Measurements from ENCODE around the gene KIFBP. TPM values are rescaled to one million over a fixed set of nuclear protein-coding genes. Genes with fewer than 3 reads are reported as not detected.

Gene KIFBP
- total RNA-seq, 5 donors from 2014 or later (not counting 1 experiment from before 2014, with no cell fraction given) = 5.9 to 15.2 (median 13.2) TPM

DNA sequence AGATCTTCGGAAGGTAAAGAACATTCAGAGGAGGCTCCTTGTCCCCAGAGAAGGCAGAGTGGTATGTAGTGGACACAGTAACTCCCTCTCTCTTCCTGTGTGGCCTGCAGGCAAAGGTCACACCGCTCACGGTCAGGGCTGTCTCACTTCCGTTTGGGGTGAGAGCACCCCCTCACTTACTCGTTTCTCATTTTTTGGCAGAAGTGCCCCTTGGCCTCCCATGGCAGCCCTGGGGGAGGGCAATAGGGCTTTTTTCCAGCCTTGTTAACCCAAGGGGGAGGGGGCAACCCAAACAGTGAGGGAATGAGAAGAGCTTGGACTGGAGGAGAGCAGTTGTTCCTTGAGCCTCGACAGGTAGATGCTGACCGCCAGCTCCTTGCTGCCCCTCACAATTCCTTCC is 67.5 kb downstream of the KIFBP start:
- no peak overlapping the region for H3K27ac ChIP-seq (ENCODE audit: low read length)
- H3K27ac Mint-ChIP-seq = peak overlapping the region; percentile 57 to 97

DNA sequence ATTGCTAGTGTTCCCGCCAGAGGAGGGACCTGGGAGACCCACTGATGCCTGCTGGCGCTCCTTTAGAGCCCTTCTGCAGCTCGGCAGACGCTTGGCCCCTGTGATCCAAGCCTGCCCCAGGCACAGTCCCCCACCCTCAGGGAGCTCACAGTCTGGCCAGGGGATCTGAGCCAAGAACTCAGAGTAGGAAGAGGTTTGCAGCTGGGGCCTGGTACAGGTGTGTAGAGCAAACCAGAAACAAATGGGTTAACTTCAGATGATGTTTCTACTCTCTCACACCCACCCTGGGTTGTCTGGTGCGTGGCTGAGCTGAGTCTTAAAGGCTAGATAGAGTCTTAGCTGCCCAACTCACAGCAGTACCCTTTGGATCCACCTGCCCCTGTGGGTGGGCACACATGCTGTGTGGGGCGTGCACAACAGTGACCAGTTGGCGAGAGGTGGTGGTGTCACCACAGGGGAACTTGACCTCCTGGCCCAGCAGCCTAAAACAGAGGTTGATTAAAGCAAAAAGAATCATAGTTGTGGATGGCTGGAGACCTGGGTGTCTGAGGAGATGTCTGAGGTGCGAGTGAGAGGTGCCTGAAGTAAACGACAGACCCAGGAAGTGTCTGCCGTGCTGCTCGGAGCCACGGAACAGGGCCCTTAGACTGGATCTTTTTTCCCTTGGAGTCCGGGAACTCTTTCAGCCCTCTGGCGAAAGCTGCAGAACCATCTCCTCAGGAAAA is 68.1 kb downstream of the KIFBP start:
- Histone ChIP-seq H3K4me1 (ENCODE audit: control insufficient read depth in 1 of 2, extremely low read depth in 1 of 2, insufficient read depth in 2 of 2, low read length in 2 of 2) (peaks cover 10 to 41% of the 10 kb centered on the region in 2 experiments), H3K36me3 (ENCODE audit: control insufficient read depth in 2 of 2, extremely low read depth in 1 of 2, insufficient read depth in 1 of 2, low read length in 1 of 2) (no peaks in the 10 kb centered on the region), H3K27me3 (replicated peaks in 1 of 2; ENCODE audit: control insufficient read depth in 2 of 2, extremely low read depth in 1 of 2, insufficient read depth in 2 of 2, low read length in 1 of 2) (no peaks in the 10 kb centered on the region), H3K27ac (ENCODE audit: low read length) (no peak overlapping the region), H3K9me3 (no peaks in the 10 kb centered on the region), H3K4me3 (ENCODE audit: control insufficient read depth in 1 of 2, extremely low read depth in 1 of 2, low read length in 1 of 2) (no peak overlapping the region)
- H3K4me1 Mint-ChIP-seq = peaks cover 41 to 48% (median 42%) of the 10 kb centered on the region in 3 donors
- DNase-seq (peak in 3 of 35 experiments; percentile 13 to 26 (median 26)), ATAC-seq (replicated peaks in 1 of 4) (peak in 1 of 4 experiments; percentile 58)
- ChIA-PET POLR2A (no interaction called here), CTCF (interaction anchor here in 1 of 2 donors (0.5 to 1.0 kb wide), 2 partner anchors 36 to 51 kb away, joined by 4 to 5 read pairs; no protein-coding TSS in a partner anchor)
- H3K9me3 Mint-ChIP-seq = no peaks in the 10 kb centered on the region
- 99% methylated on average over 6 of the region's 14 CpGs for WGBS (ENCODE audit: insufficient coverage)
- peak overlapping the region; percentile 63 to 97 for H3K27ac Mint-ChIP-seq
- H3K4me3 Mint-ChIP-seq = peak overlapping the region in 1 of 3 donors; percentile 47
- H3K27me3 Mint-ChIP-seq = no peaks in the 10 kb centered on the region
- H3K36me3 Mint-ChIP-seq = no peaks in the 10 kb centered on the region

More for the DNA sequence above, 67.5 kb downstream of the KIFBP start:
- peaks cover 4 to 35% of the 10 kb centered on the region in 2 experiments for H3K4me1 ChIP-seq (ENCODE audit: control insufficient read depth in 1 of 2, extremely low read depth in 1 of 2, insufficient read depth in 2 of 2, low read length in 2 of 2)
- DNase-seq = peak in 2 of 35 experiments; percentile 10 to 39
- Mint-ChIP-seq H3K9me3 (no peaks in the 10 kb centered on the region), H3K4me1 (peaks cover 40 to 45% (median 41%) of the 10 kb centered on the region in 3 donors), H3K4me3 (no peak overlapping the region), H3K27me3 (no peaks in the 10 kb centered on the region), H3K36me3 (no peaks in the 10 kb centered on the region)
- H3K9me3 ChIP-seq = no peaks in the 10 kb centered on the region
- no peak for ATAC-seq (replicated peaks in 1 of 4)
- 85% methylated on average over 3 of the region's 7 CpGs for whole genome bisulfite sequencing (ENCODE audit: insufficient coverage)
- no peak overlapping the region for H3K4me3 ChIP-seq (ENCODE audit: control insufficient read depth in 1 of 2, extremely low read depth in 1 of 2, low read length in 1 of 2)
- no peaks in the 10 kb centered on the region for H3K27me3 ChIP-seq (replicated peaks in 1 of 2; ENCODE audit: control insufficient read depth in 2 of 2, extremely low read depth in 1 of 2, insufficient read depth in 2 of 2, low read length in 1 of 2)
- no peaks in the 10 kb centered on the region for H3K36me3 ChIP-seq (ENCODE audit: control insufficient read depth in 2 of 2, extremely low read depth in 1 of 2, insufficient read depth in 1 of 2, low read length in 1 of 2)
- ChIA-PET POLR2A (no interaction called here), CTCF (interaction anchor here in 1 of 2 donors (0.5 to 1.0 kb wide), 2 partner anchors 37 to 51 kb away, joined by 4 to 5 read pairs; no protein-coding TSS in a partner anchor)

DNA sequence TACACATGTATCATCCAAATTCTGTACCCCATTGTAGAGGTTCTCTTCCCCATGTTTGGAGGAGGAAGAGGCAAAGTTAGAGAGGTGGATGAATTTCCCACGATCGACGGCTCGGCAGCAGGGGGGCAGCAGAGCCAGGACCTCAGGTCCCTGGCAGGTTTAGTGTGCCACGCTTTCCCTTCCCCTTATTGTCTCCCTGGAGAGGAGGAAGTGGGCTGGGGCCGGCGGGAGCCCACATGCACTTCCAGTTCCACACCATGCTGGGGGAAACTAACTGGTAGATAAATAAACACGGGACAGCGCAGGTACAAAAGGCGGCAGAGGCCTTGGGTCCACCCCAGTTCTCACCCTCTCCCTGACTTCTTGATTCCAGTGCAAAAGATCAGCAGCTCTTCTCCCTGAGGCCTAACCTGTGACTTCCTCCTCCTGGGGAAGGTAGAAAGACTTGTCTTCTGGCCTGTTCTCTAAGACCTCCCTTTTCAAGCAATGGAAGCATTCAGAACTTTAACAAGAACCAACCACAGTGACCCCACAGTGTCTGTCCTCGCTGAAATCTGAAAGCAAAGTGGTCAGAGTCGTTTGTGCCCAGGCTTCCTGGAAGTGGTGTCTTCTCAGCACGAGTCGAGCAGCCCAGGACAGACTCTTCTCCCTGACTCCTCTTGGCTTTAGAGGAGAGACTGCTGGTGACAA is 68.8 kb downstream of the KIFBP start:
- H3K27me3 ChIP-seq (replicated peaks in 1 of 2; ENCODE audit: control insufficient read depth in 2 of 2, extremely low read depth in 1 of 2, insufficient read depth in 2 of 2, low read length in 1 of 2) = no peaks in the 10 kb centered on the region
- ChIA-PET CTCF (interaction anchor here in 1 of 2 donors (1.0 kb wide), 1 partner anchor 35 kb away, joined by 5 read pairs; no protein-coding TSS in a partner anchor), POLR2A (no interaction called here)
- Mint-ChIP-seq H3K9me3 (no peaks in the 10 kb centered on the region), H3K27me3 (no peaks in the 10 kb centered on the region), H3K27ac (peak overlapping the region; percentile 47 to 97), H3K36me3 (no peaks in the 10 kb centered on the region), H3K4me1 (peaks cover 46 to 55% (median 49%) of the 10 kb centered on the region in 3 donors), H3K4me3 (peak overlapping the region in 2 of 3 donors; percentile 40 to 47)
- no peaks in the 10 kb centered on the region for H3K9me3 ChIP-seq
- DNase-seq = peak in 5 of 35 experiments; percentile 14 to 39 (median 18)
- H3K4me1 ChIP-seq (ENCODE audit: control insufficient read depth in 1 of 2, extremely low read depth in 1 of 2, insufficient read depth in 2 of 2, low read length in 2 of 2) = peaks cover 12 to 48% of the 10 kb centered on the region in 2 experiments
- WGBS (ENCODE audit: insufficient coverage) = 0% methylated on average over 1 of the region's 14 CpGs
- H3K4me3 ChIP-seq (ENCODE audit: control insufficient read depth in 1 of 2, extremely low read depth in 1 of 2, low read length in 1 of 2) = no peak overlapping the region
- peak in 1 of 4 experiments; percentile 9 for ATAC-seq (replicated peaks in 1 of 4)
- H3K27ac ChIP-seq (ENCODE audit: low read length) = peak overlapping the region; percentile 28
- no peaks in the 10 kb centered on the region for H3K36me3 ChIP-seq (ENCODE audit: control insufficient read depth in 2 of 2, extremely low read depth in 1 of 2, insufficient read depth in 1 of 2, low read length in 1 of 2)

DNA sequence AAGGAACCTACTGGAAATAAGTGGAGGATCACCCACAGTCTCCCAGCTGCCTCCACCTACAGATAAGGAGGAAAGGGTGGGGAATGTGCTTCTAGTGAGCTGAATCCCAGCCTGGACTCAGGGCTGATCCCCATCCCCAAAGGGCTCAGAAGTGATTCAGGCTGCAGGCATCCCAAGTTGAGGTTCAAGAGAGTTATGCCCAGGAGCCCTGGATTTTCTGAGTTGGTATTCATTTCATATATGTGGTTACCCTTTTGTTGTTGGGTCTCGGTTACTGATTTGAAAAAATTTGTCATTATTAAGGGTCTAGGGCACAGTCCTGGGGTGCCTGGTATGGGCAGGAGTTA is 69.3 kb downstream of the KIFBP start:
- POLR2A ChIA-PET = no interaction called here
- Histone ChIP-seq H3K36me3 (ENCODE audit: control insufficient read depth in 2 of 2, extremely low read depth in 1 of 2, insufficient read depth in 1 of 2, low read length in 1 of 2) (no peaks in the 10 kb centered on the region), H3K9me3 (no peaks in the 10 kb centered on the region), H3K27me3 (replicated peaks in 1 of 2; ENCODE audit: control insufficient read depth in 2 of 2, extremely low read depth in 1 of 2, insufficient read depth in 2 of 2, low read length in 1 of 2) (no peaks in the 10 kb centered on the region), H3K27ac (ENCODE audit: low read length) (peak overlapping the region; percentile 28), H3K4me1 (ENCODE audit: control insufficient read depth in 1 of 2, extremely low read depth in 1 of 2, insufficient read depth in 2 of 2, low read length in 2 of 2) (peaks cover 12 to 48% of the 10 kb centered on the region in 2 experiments), H3K4me3 (ENCODE audit: control insufficient read depth in 1 of 2, extremely low read depth in 1 of 2, low read length in 1 of 2) (no peak overlapping the region)
- Mint-ChIP-seq H3K27me3 (no peaks in the 10 kb centered on the region), H3K27ac (peak overlapping the region; percentile 47 to 97), H3K9me3 (no peaks in the 10 kb centered on the region), H3K4me1 (peaks cover 46 to 55% (median 51%) of the 10 kb centered on the region in 3 donors), H3K4me3 (peak overlapping the region in 1 of 3 donors; percentile 47), H3K36me3 (no peaks in the 10 kb centered on the region)
- DNase-seq = no peak
- CTCF ChIA-PET = no interaction called here
- no peak for ATAC-seq (replicated peaks in 1 of 4)
- no CpG with 5 or more reads among the region's 1 CpG for WGBS (ENCODE audit: insufficient coverage)

DNA sequence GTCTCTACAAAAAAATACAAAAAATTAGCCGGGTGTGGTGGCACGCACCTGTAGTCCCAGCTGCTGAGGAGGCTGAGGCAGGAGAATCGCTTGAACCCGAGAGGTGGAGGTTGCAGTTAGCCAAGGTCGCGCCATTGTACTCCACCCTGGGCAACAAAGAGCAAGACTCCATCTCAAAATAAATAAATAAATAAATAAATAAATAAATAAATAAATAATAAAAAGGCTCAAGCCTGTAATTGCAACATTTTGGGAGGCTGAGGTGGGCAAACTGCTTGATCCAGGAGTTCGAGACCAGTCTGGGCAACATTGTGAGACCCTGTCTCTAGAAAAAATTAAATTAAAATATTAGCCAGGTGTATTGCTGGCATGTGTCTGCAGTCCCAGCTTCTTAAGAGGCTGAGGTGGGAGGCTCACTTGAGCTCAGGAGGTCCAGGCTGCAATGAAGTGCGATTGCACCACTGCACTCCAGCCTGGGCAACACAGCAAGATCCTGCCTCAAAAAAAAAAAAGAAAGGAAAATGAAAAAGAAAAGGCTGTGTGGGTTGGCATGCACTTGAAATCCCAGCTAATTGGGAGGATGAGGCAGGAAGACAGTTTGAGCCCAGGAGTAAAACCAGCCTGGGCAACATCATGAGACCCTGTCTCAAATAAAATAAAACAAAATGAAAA is 71.7 kb downstream of the KIFBP start:
- Histone ChIP-seq H3K4me3 (ENCODE audit: control insufficient read depth in 1 of 2, extremely low read depth in 1 of 2, low read length in 1 of 2) (no peak overlapping the region), H3K27ac (ENCODE audit: low read length) (no peak overlapping the region), H3K9me3 (no peaks in the 10 kb centered on the region), H3K36me3 (ENCODE audit: control insufficient read depth in 2 of 2, extremely low read depth in 1 of 2, insufficient read depth in 1 of 2, low read length in 1 of 2) (no peaks in the 10 kb centered on the region), H3K4me1 (ENCODE audit: control insufficient read depth in 1 of 2, extremely low read depth in 1 of 2, insufficient read depth in 2 of 2, low read length in 2 of 2) (peaks cover 12 to 43% of the 10 kb centered on the region in 2 experiments), H3K27me3 (replicated peaks in 1 of 2; ENCODE audit: control insufficient read depth in 2 of 2, extremely low read depth in 1 of 2, insufficient read depth in 2 of 2, low read length in 1 of 2) (no peaks in the 10 kb centered on the region)
- ATAC-seq (replicated peaks in 1 of 4) (no peak), DNase-seq (no peak)
- no peaks in the 10 kb centered on the region for H3K36me3 Mint-ChIP-seq
- H3K27me3 Mint-ChIP-seq = no peaks in the 10 kb centered on the region
- no peaks in the 10 kb centered on the region for H3K9me3 Mint-ChIP-seq
- no peak overlapping the region for H3K4me3 Mint-ChIP-seq
- H3K4me1 Mint-ChIP-seq = peaks cover 45 to 51% (median 47%) of the 10 kb centered on the region in 3 donors
- WGBS (ENCODE audit: insufficient coverage) = 100% methylated on average over 2 of the region's 8 CpGs
- no peak overlapping the region for H3K27ac Mint-ChIP-seq
- ChIA-PET CTCF (no interaction called here), POLR2A (interaction anchor here in 1 of 2 donors (0.6 to 0.7 kb wide), 4 partner anchors 20 to 546 kb away, joined by 3 to 6 read pairs (median 4); no protein-coding TSS in a partner anchor)

Measured in T-cell (primary cell).